ENCODE data around the gene HOXA9. TPM values are rescaled to one million over a fixed set of nuclear protein-coding genes. Genes with fewer than 3 reads are reported as not detected.

The HOXA9 gene
- polyA plus RNA-seq, 1 donor (not counting 4 experiments of a cell fraction or from before 2014, with no cell fraction given), result 28.1 TPM

DNA sequence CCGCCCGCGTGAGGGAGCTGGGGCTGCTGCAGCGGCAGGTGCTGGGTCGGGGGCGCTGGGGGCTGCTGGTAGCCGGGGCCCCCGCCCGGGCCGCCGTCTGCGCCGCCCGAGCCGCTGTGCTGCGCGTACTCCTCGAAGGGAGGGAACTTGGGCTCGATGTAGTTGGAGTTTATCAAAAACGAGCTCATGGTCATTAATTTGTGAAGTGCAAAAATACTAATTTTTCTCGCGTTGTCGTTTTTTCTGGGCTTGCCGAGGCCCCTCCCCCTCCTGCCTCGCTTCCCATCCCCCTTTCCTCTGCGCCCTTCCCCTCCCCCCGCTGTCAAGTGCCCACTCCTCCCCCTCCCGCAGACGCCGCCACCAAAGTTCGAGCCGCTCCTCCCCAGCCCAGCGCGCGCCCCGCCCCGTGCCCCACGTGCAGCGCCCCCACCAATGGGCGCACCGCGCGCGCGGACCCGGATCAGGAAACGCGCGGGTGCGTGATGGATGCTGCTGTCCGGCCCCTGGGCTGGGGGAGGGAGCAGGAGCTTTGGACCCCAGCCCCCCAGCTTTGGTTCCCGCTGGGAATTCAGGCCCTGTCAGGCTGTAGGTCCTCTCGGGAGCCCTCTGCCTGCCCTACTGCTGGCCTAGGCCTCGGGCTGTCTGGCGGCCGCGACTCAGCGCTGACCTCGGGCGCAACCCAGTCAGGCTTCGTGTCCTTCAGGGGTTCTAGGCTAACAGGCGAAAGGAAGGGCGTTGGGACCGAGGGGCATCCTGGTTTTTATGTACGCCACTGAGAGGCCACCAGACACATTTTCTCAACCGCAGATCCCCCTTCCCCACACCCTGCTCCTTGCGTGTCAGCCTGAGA lies 34.6 kb downstream of the HOXA9 start, which contains the start of gene HOXA4:
Gene HOXA4 (minus strand): TSS at position 218 of the 850 bp plus-strand sequence. CDS start 24 bp downstream, at position 194.
- Histone ChIP-seq H3K9me3 (ENCODE audit: control insufficient read depth, low read depth, low read length) (no peaks in the 10 kb centered on the region), H3K27me3 (ENCODE audit: control insufficient read depth, extremely low read depth, insufficient read depth, low read length) (no peaks in the 10 kb centered on the region), H3K4me3 (ENCODE audit: control insufficient read depth in 2 of 3, extremely low read depth in 1 of 3, insufficient read depth in 2 of 3, low read depth in 1 of 3, low read length in 3 of 3) (peak within 1 kb of the TSS; percentile 63 to 81 (median 77)), H2AFZ (ENCODE audit: control insufficient read depth, low read length) (peak within 1 kb of the TSS; percentile 87), H3K4me1 (ENCODE audit: control insufficient read depth, extremely low read depth, insufficient read depth, low read length) (peaks cover 32% of the 10 kb centered on the region), H3K36me3 (ENCODE audit: control insufficient read depth in 2 of 2, extremely low read depth in 1 of 2, insufficient read depth in 2 of 2, low read length in 2 of 2) (no peaks in the 10 kb centered on the region), H3K4me2 (ENCODE audit: control insufficient read depth, extremely low read depth, insufficient read depth, low read depth, low read length) (peak within 1 kb of the TSS; percentile 97), H3K27ac (ENCODE audit: control insufficient read depth, insufficient read depth, low read length) (peak within 1 kb of the TSS; percentile 90), H4K20me1 (ENCODE audit: control insufficient read depth, extremely low read depth, insufficient read depth, low read length) (no peaks in the 10 kb centered on the region), H3K9ac (ENCODE audit: control insufficient read depth, extremely low read depth, insufficient read depth, low read length) (peak within 1 kb of the TSS; percentile 93), H3K9me1 (ENCODE audit: control insufficient read depth, extremely low read depth, insufficient read depth, low read length) (no peaks in the 10 kb centered on the region), H3K79me2 (ENCODE audit: control insufficient read depth, insufficient read depth, low read length) (peaks cover 10% of the 10 kb centered on the region)
- no peak for FAIRE-seq
- TF ChIP-seq, protein P1, sequence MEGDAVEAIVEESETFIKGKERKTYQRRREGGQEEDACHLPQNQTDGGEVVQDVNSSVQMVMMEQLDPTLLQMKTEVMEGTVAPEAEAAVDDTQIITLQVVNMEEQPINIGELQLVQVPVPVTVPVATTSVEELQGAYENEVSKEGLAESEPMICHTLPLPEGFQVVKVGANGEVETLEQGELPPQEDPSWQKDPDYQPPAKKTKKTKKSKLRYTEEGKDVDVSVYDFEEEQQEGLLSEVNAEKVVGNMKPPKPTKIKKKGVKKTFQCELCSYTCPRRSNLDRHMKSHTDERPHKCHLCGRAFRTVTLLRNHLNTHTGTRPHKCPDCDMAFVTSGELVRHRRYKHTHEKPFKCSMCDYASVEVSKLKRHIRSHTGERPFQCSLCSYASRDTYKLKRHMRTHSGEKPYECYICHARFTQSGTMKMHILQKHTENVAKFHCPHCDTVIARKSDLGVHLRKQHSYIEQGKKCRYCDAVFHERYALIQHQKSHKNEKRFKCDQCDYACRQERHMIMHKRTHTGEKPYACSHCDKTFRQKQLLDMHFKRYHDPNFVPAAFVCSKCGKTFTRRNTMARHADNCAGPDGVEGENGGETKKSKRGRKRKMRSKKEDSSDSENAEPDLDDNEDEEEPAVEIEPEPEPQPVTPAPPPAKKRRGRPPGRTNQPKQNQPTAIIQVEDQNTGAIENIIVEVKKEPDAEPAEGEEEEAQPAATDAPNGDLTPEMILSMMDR (optimal IDR thresholded peaks at IDR 0.05 in 1 of 3, IDR thresholded peaks at IDR 0.05 in 1 of 3, conservative IDR thresholded peaks at IDR 0.05 in 1 of 3; ENCODE audit: extremely low read depth in 1 of 3, insufficient read depth in 2 of 3, low read length in 3 of 3), result no peak
- no peak for TF ChIP-seq EZH2 (IDR thresholded peaks at IDR 0.05; ENCODE audit: low read length)
- no peak for DNase-seq (ENCODE audit: low read depth, low spot score)
- dilution Hi-C loops (cut with MboI; ENCODE audit: extremely low pct_ligation_motif_present, low sequenced_read_pairs), result no loop called here

GRCh38 chr7:27129729-27130539 lies 35.4 kb downstream of the HOXA9 start:
- no peaks in the 10 kb centered on the region for H3K27me3 ChIP-seq (ENCODE audit: control insufficient read depth, extremely low read depth, insufficient read depth, low read length)
- H3K79me2 ChIP-seq (ENCODE audit: control insufficient read depth, insufficient read depth, low read length), result peaks cover 10% of the 10 kb centered on the region
- H3K4me3 ChIP-seq (ENCODE audit: control insufficient read depth in 2 of 3, extremely low read depth in 1 of 3, insufficient read depth in 2 of 3, low read depth in 1 of 3, low read length in 3 of 3), result peak overlapping the region; percentile 63 to 81 (median 77)
- dilution Hi-C loops (cut with MboI; ENCODE audit: extremely low pct_ligation_motif_present, low sequenced_read_pairs), result no loop called here
- no peak for DNase-seq (ENCODE audit: low read depth, low spot score)
- H3K4me2 ChIP-seq (ENCODE audit: control insufficient read depth, extremely low read depth, insufficient read depth, low read depth, low read length), result peak overlapping the region; percentile 72
- no peak for FAIRE-seq
- H2AFZ ChIP-seq (ENCODE audit: control insufficient read depth, low read length), result peak overlapping the region; percentile 23
- no peaks in the 10 kb centered on the region for H3K9me1 ChIP-seq (ENCODE audit: control insufficient read depth, extremely low read depth, insufficient read depth, low read length)
- peak overlapping the region; percentile 77 for H3K9ac ChIP-seq (ENCODE audit: control insufficient read depth, extremely low read depth, insufficient read depth, low read length)
- H4K20me1 ChIP-seq (ENCODE audit: control insufficient read depth, extremely low read depth, insufficient read depth, low read length), result no peaks in the 10 kb centered on the region
- TF ChIP-seq, protein P1 (optimal IDR thresholded peaks at IDR 0.05 in 1 of 3, IDR thresholded peaks at IDR 0.05 in 1 of 3, conservative IDR thresholded peaks at IDR 0.05 in 1 of 3; ENCODE audit: extremely low read depth in 1 of 3, insufficient read depth in 2 of 3, low read length in 3 of 3), result peak in 2 of 3 experiments; percentile 19 to 45
- no peak for TF ChIP-seq EZH2 (IDR thresholded peaks at IDR 0.05; ENCODE audit: low read length)
- H3K36me3 ChIP-seq (ENCODE audit: control insufficient read depth in 2 of 2, extremely low read depth in 1 of 2, insufficient read depth in 2 of 2, low read length in 2 of 2), result no peaks in the 10 kb centered on the region
- no peaks in the 10 kb centered on the region for H3K9me3 ChIP-seq (ENCODE audit: control insufficient read depth, low read depth, low read length)
- H3K27ac ChIP-seq (ENCODE audit: control insufficient read depth, insufficient read depth, low read length), result peak overlapping the region; percentile 66
- peaks cover 24% of the 10 kb centered on the region for H3K4me1 ChIP-seq (ENCODE audit: control insufficient read depth, extremely low read depth, insufficient read depth, low read length)

Measured in keratinocyte (primary cell).